DMS53 treated with DMSO at 0.1 percent for 48 hours (cell line): ENCODE measurements around the gene MX1.

Source experiments
- DNase-seq: peaks from one replicate; lab custom pipeline; 2025; ENCODE audit not compliant: unreplicated experiment; lab: John Stamatoyannopoulos, UW

MX1 gene

DNA sequence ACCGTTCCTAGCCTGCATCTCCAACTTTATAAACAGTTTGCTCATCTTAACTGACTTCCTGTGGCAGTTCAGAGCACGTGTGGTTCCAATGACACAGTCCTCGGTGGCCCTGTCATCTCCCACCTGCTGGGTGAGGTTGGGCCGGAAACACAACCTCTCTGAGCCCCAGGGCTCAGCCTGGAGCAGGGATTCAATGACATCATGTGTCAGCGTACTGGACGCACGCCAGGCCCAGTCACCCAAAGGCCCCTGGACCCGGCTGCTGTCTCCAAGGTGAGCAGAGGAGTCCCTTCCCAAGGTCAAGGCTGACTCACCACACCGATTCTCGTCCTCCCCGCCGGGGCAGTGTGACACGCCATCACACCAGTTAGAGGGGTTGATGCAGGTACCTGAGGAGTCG is 62.0 kb downstream of the MX1 start:
- no peak for DNase-seq

DNA sequence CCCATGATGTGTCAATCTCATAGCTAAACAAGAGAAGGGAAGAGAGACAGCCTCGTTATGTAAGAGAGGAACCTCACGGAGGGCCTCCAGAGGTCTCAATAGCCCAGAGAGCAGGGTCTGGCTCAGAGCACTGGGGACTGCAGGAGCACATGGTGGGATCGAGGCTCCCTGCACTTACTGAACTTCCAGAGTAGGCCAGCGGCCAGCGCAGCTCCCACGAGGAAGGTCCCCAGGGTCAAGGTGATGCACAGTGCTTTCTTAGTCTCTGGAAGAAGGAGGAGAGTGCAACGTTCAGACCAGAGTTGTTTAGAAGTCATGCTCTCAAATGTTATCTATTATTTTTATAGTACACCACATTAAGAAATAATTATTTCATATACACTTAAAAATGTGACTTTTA is 63.3 kb downstream of the MX1 start:
- DNase-seq: no peak

- DNase-seq: no peak
These were observed 64.3 kb downstream of the MX1 start for GRCh38 chr21:41490330-41490729.

- no peak for DNase-seq
These were observed 65.4 kb downstream of the MX1 start for GRCh38 chr21:41491412-41491811.

- DNase-seq: no peak
These were observed 68.2 kb downstream of the MX1 start for GRCh38 chr21:41494242-41494641.

DNA sequence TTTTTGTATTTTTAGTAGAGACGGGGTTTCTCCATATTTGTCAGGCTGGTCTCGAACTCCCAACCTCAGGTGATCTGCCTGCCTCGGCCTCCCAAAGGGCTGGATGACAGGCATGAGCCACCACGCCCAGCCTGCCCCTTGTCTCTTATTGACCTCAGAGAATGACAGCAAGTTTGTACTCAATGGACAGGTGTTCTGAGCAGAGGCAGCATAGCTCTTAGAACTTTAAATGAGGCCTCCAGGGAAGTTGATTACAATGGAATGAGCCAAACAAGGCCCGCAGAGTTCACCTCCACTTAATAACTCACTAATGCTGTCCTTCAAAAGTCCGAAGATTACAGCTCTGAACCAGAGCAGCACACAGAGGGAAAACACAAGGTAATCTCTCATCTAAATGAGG is 71.0 kb downstream of the MX1 start:
- DNase-seq: no peak

DNA sequence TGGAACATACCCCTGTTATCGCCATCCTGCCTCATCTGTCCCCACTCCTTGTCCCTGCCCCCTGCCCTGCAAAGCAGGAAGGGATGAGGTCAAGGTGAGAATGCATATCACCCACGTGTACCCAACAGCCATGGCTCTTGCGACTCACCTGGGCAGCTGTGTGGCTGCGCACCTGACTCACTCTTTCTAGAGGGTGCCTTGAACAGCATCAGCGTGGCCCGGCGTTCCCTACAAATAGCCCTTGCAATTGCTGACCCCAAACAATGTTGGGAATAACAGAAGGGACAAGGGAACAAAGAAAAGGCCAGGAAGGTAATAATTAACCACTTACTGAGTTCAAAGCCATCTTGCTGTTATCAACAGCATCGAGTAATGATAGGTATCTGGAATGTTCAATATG is 71.7 kb downstream of the MX1 start:
- no peak for DNase-seq

DNA sequence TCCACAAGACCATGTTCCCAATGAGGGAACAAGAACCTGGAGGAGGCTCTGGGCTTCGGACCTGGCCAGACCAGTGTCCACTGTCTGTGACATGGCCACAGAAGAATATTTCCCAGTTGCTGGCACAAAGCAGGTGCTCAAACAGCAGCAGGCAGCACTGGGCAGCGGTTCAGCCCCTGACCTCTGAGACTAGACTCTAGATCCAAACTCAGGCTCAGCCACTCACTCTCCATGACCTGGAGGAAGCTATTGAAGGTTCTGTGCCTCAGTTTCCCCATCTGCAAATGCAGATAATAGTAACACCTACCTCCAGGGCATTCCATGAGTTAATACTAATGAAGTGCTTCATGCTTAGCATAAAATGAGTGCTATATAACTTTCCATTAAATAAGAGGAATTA is 73.9 kb downstream of the MX1 start:
- DNase-seq: no peak

- no peak for DNase-seq
These were observed 74.3 kb downstream of the MX1 start for GRCh38 chr21:41500363-41500762.

DNA sequence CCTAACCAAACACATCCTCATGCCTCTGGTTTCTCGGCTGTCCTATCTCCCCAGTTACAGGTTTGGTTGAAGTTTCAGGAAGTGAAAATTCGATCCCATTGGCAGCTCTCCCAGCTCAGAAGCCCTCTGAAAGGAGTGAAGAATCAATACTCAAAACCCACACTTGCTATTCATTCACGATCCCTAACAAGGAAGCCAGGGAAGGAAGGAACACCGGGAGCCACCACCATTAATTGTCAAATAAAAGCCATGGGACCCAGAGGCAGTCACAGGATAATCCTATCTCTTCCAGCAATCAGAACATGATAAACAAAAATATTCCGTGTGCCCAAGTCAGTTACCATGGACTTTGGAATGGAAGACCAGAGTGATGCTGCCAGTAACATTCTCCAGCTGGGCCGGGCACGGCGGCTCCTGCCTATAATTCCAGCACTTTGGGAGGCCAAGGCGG is 74.9 kb downstream of the MX1 start:
- no peak for DNase-seq

DNA sequence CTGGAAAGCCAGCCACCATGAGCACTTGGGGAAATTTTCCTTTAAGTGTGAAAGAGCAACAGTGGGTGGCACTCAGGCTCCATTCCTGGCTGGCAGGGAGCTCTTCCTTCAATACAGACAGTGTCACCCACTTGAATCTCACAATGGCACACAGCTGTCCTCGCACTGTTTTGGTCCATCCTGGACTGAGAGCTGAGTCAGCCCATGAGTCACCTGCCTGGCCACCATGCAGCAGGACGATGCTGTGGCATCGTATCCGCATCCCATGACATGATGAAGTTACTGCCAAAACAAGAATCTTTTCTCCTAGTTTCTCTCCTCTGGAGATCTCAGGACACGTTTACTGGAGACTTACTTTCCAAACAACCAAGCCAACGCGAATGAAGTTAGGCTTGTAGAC is 75.9 kb downstream of the MX1 start:
- peak; percentile 68 for DNase-seq

DNA sequence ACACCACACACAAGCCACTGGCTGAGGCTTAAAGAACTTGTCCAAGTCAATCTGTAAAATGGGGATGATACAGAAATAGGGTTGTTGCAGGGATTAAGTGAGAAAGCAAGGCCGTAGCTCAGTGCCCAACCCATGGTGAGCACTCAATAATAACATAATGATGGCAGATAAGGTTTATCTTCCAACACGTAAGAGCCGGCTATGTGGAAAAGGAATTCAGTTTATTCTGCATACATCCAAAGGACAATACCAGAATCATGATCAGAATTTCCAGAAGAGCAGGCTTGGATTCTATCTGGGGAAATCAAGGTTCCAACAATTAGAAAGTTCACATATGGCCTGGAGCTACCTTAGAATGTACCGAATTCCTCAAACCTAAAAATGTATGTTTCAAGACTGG is 77.3 kb downstream of the MX1 start:
- no peak for DNase-seq

DNA sequence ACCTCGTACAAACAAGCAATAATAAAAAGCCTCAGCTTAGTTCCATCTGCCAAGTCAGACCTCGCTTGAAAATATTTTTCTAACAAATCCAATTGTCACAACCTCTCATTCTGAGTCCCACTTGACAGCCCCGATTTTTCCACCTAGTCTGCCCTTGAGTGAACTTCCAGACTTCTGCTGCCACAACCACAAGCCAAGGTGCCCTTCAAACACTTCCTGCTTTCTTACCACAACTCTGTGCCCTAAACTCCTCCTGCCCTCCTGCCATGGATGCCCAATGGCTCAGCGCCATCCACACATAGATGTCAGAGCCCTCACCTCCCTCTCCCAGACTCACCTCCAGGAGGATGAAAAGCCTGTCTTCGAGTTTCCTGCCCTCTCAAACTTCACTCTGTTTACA is 78.0 kb downstream of the MX1 start:
- no peak for DNase-seq

DNA sequence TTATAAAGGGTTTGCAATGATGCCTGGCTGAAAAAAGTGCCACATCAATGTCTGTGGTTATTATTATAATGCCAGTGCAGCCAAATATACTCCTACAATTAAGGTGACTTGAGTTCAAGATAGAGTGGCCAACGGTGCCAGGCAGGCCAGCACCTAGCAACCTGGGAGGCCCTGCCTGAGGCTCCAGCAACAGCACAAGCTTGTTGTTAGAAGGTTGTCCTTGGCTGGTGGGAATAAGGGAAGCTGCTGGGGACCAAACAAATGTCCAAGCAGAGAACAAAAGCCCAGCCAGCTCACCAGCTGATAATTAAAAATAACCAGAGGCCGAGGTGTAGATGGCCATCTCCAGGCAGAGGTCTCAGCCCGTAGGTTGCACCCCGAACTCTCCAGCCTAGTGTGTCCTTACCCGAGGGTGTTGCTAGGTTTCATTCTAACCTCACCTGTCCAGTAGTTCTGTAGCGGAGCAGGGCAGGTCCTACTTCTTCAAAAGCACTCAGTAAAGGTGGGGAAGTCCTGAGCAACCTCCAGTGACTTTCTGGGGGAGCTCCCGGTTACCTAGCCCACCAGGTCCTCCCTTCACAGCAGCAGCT is 80.1 kb downstream of the MX1 start:
- DNase-seq: no peak

- DNase-seq: no peak
These were observed 80.8 kb downstream of the MX1 start for GRCh38 chr21:41506611-41507520.

GRCh38 chr21:41507521-41508414 is 81.7 kb downstream of the MX1 start, which contains the start of gene TMPRSS2:
TMPRSS2 (minus strand) TSS chr21:41508158; CDS start chr21:41498133, 10,025 bp downstream.
- DNase-seq: no peak

DNA sequence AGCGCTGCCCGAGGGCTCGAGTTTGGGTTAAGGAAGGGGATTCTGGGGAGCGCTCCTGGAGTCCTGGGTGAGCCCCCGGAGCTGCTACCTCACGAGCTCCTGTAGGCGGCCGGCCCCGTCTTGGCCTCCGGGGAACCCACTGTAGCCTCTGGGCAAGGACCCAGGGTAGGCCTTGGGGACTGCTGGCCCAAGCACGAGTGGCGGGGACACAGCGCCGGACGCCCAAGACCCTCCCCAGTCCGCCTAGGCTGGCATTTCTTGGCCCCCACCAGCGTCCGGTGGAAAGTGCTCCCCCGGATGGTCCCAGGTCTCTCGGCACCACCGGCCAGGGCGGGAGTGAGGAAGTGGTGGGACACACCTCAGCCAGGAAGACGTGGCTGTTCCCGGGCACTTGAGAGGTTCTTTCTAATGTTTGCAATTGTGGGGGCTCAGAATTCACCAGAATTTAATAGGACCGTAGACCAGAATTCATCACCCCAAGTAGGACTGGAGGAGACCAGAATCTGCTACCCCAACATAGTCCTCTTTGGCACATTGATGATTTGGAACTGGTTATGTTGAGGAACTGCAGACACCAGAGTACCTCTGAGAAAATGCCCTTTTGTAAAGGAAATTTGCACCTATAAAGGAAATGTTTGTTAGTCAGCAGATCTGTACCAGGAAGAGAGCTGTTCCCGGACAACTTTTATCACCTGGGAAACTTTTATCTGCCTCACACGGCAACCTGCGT is 82.5 kb downstream of the MX1 start:
- DNase-seq: no peak
